ENCODE results near the gene FAM83F.
"Not testable (repeated sequence)": the region's sequence is repeated elsewhere in the genome, so short reads cannot be mapped to it uniquely, and the experiment has no call there.

The FAM83F gene

DNA sequence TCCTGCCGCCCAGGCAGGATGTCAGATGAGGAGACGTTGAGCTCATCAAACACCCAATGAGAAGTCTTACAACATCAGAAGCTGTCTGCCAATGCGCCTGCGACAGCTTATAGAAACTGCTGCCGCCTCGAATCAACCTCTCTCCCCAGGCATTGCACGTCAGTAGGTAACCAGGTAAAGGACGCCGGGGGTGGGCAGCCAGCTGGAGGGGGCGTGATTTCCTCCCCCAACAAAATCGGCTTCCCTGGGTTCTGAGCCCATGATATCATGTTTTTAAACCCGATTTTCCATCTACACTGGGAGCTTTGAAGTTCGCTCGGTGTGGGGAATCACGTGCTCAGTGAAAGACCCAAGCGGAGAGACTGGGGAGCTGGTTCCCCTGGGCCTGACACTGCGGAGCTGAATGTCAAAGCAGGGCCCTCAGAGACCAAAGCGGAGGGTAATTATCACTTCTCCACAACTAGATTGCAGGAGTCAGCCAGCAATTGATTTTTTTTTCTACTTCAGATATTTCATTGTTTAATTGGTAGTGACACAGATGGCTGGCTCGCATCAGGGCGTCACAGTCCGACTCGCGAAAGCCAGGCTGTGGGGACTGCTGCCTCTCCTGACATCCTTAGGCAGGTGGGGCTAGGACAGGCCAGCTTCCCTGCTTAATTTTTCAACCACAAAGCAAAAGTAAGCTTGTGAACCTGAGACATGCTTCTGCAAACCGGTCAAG, 15.4 kb downstream of the FAM83F start:
- peak overlapping the region; percentile 43 for H3K27ac Mint-ChIP-seq
- no peaks in the 10 kb centered on the region for H3K27me3 Mint-ChIP-seq
- peak overlapping the region; percentile 61 for H3K4me3 Mint-ChIP-seq
- no peaks in the 10 kb centered on the region for H3K9me3 Mint-ChIP-seq (ENCODE audit: low read depth)
- H3K4me1 Mint-ChIP-seq (ENCODE audit: low read depth) = peaks cover 13% of the 10 kb centered on the region
- no peaks in the 10 kb centered on the region for H3K36me3 Mint-ChIP-seq

DNA sequence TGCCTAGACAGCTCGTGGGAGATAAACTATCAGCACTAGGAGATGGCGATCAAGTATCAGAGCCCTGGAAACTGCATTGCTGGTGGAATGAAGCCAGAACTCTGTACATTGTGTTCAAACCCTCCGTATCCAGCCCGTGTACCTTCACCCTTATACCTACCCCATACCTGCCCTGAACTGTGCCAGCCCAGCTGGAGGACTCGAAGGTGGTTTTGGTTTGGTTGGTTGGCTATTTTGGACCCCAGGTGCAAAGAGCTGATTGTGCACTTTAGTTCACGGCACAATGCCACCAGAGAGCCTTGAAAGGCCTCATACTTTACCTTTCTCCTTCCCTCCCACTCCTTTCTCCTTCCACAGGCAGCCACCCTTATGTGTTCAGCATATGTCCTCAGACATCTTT, 16.0 kb downstream of the FAM83F start:
- H3K27me3 Mint-ChIP-seq = no peaks in the 10 kb centered on the region
- H3K27ac Mint-ChIP-seq = no peak overlapping the region
- H3K4me3 Mint-ChIP-seq = no peak overlapping the region

DNA sequence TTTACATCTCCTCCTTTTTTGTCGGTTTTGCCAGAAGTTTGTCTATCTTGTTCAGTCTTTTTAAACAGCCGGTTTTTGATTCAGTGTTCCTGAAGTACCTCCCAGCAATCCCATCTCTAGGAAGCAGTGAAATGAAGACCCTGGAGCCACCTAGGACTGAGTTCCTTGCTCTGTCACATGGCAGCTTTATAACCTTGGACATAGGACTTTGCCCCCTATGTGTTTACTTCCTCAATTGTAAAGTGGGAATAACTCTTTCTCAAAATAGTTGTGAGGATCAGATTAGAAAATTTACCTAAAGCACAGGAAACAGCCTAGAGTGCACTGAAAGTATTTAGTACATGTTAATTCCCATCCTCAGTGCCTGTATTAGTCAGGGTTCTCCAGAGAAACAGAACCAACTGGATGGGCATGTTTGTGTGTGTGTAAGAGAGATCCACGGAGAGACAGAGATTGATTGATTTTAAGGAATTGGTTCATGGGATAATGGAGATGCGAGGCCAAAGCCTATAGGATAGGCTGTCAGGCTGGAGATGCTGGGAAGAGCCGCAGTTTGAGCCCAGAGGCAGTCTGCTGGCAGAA, 20.0 kb downstream of the FAM83F start:
- Mint-ChIP-seq H3K36me3 (no peaks in the 10 kb centered on the region), H3K4me1 (ENCODE audit: low read depth) (peaks cover 5% of the 10 kb centered on the region), H3K4me3 (no peak overlapping the region), H3K27me3 (no peaks in the 10 kb centered on the region), H3K9me3 (ENCODE audit: low read depth) (no peaks in the 10 kb centered on the region), H3K27ac (peak overlapping the region; percentile 17)

More for the DNA sequence above, 16.0 kb downstream of the FAM83F start:
- H3K4me1 Mint-ChIP-seq (ENCODE audit: low read depth) = peaks cover 13% of the 10 kb centered on the region
- H3K9me3 Mint-ChIP-seq (ENCODE audit: low read depth) = no peaks in the 10 kb centered on the region
- H3K36me3 Mint-ChIP-seq = no peaks in the 10 kb centered on the region

DNA sequence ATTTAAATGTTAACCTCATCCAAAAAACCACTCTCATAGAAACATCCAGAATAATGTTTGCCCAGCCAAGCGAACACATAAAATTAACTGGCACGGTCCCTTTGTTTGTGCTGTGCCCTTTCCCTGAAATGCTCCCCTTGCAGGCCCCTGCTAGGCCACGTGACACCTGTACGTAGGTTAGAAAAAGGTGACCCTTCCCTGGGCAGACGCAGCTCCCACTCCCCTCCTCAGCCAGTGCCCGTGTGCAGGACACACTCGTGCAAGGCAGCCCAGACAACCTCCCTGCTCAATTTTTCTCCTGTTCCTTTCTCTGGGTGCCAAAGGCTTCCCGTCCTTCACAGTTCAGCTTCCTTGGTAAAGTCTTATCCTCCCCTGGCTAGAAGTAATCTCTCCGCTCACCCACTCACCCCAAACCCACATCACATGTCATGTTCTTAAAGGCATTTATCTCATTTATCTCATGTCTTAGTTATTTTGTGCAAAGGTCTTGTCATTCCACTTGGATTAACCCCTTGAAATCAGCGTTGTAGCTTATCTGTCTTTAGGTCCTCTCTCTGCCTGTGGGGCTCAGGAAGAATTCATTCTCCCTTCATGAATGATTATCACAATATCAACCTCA, 20.7 kb downstream of the FAM83F start:
- Mint-ChIP-seq H3K9me3 (ENCODE audit: low read depth) (no peaks in the 10 kb centered on the region), H3K27ac (no peak overlapping the region), H3K27me3 (no peaks in the 10 kb centered on the region), H3K36me3 (no peaks in the 10 kb centered on the region), H3K4me3 (no peak overlapping the region), H3K4me1 (ENCODE audit: low read depth) (peaks cover 1% of the 10 kb centered on the region)

GRCh38 chr22:40018051-40018450, 23.3 kb downstream of the FAM83F start:
- Mint-ChIP-seq H3K27ac (no peak overlapping the region), H3K9me3 (ENCODE audit: low read depth) (no peaks in the 10 kb centered on the region), H3K36me3 (no peaks in the 10 kb centered on the region), H3K4me1 (ENCODE audit: low read depth) (no peaks in the 10 kb centered on the region), H3K4me3 (no peak overlapping the region), H3K27me3 (no peaks in the 10 kb centered on the region)

DNA sequence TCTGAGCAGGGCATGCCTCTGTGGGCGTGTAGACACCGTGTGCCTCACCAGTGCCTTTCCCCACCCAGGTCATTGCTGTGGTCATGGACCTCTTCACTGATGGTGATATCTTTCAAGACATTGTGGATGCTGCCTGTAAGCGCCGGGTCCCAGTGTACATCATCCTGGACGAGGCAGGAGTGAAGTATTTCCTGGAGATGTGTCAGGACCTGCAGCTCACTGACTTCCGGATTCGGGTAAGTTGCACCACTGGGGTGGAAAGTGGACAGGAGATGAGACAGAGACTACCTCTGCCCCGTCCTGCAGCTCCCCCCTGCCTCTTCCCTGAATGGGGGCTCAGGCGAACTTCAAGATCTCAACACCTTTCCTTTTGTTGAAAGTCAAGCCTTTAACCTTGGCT, 24.3 kb downstream of the FAM83F start:
- H3K27ac Mint-ChIP-seq = no peak overlapping the region
- H3K9me3 Mint-ChIP-seq (ENCODE audit: low read depth) = no peaks in the 10 kb centered on the region
- H3K4me3 Mint-ChIP-seq = no peak overlapping the region
- H3K27me3 Mint-ChIP-seq = no peaks in the 10 kb centered on the region
- H3K4me1 Mint-ChIP-seq (ENCODE audit: low read depth) = no peaks in the 10 kb centered on the region
- no peaks in the 10 kb centered on the region for H3K36me3 Mint-ChIP-seq

- Mint-ChIP-seq H3K36me3 (no peaks in the 10 kb centered on the region), H3K27ac (no peak overlapping the region), H3K9me3 (ENCODE audit: low read depth) (no peaks in the 10 kb centered on the region), H3K4me1 (ENCODE audit: low read depth) (no peaks in the 10 kb centered on the region), H3K27me3 (no peaks in the 10 kb centered on the region), H3K4me3 (no peak overlapping the region)
These were observed 26.2 kb downstream of the FAM83F start for GRCh38 chr22:40020956-40021355.

- no peaks in the 10 kb centered on the region for H3K27me3 Mint-ChIP-seq
- H3K27ac Mint-ChIP-seq = no peak overlapping the region
- H3K4me3 Mint-ChIP-seq = no peak overlapping the region
- no peaks in the 10 kb centered on the region for H3K9me3 Mint-ChIP-seq (ENCODE audit: low read depth)
- no peaks in the 10 kb centered on the region for H3K4me1 Mint-ChIP-seq (ENCODE audit: low read depth)
- no peaks in the 10 kb centered on the region for H3K36me3 Mint-ChIP-seq
These were observed 26.7 kb downstream of the FAM83F start for GRCh38 chr22:40021401-40022000.

DNA sequence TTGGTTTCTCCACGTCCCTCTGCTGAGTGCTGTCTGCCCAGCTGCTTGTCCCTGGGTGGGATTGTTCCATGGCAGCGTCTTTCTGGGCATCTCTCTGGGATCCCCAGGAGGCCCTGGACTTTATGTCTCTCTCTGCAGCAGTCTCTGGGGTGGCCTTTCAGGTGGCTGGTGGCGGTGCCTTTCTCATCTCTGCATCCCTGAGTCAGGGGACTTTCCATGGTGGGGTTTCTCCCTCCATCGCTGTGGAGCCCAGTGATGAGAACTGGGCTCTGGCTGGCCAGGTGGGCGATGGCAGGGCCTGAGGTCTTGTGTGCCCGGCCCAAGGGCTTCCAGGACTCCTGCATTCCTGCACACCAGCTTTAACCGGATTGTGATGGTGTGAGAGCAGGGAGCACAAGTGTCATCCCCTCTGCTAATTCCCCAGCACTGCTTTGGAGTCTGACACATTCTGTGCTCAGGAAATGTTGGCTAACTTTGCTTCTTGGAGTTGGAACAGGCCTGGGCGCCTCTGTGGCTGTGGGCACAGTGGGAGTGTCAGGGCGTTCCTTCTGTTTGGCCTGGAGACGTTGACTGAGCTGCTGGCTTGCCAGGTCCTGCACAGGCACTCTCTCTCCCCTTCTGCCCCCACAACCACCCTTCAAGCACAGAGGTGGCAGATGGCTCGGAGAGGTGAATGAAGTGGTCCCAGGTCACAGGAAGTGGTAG, 27.9 kb downstream of the FAM83F start:
- Mint-ChIP-seq H3K36me3 (no peaks in the 10 kb centered on the region), H3K27me3 (no peaks in the 10 kb centered on the region), H3K27ac (no peak overlapping the region), H3K9me3 (ENCODE audit: low read depth) (no peaks in the 10 kb centered on the region), H3K4me1 (ENCODE audit: low read depth) (no peaks in the 10 kb centered on the region), H3K4me3 (no peak overlapping the region)

- no peaks in the 10 kb centered on the region for H3K9me3 Mint-ChIP-seq (ENCODE audit: low read depth)
- H3K36me3 Mint-ChIP-seq = no peaks in the 10 kb centered on the region
- H3K27me3 Mint-ChIP-seq = no peaks in the 10 kb centered on the region
- H3K27ac Mint-ChIP-seq = no peak overlapping the region
- H3K4me3 Mint-ChIP-seq = no peak overlapping the region
- H3K4me1 Mint-ChIP-seq (ENCODE audit: low read depth) = no peaks in the 10 kb centered on the region
These were observed 28.6 kb downstream of the FAM83F start for GRCh38 chr22:40023341-40023841.

- H3K27me3 Mint-ChIP-seq = no peaks in the 10 kb centered on the region
- H3K4me1 Mint-ChIP-seq (ENCODE audit: low read depth) = no peaks in the 10 kb centered on the region
- H3K36me3 Mint-ChIP-seq = no peaks in the 10 kb centered on the region
- H3K9me3 Mint-ChIP-seq (ENCODE audit: low read depth) = no peaks in the 10 kb centered on the region
- no peak overlapping the region for H3K27ac Mint-ChIP-seq
- no peak overlapping the region for H3K4me3 Mint-ChIP-seq
These were observed 29.7 kb downstream of the FAM83F start for GRCh38 chr22:40024201-40025061.

DNA sequence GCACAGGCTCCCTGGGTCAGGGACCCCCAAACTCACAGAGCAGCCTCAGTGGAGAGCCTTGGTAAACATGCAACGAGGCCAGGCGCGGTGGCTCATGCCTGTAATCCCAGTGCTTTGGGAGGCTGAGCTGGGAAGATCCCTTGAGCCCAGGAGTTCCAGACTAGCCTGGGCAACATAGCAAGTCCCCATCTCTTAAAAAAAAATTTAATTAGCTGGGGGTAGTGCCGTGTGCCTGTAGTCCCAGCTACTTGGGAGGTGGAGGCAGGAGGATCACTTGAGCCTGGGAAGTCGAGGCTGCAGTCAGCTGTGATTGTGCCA, 30.3 kb downstream of the FAM83F start:
- H3K27me3 Mint-ChIP-seq; H3K4me3 Mint-ChIP-seq; H3K4me1 Mint-ChIP-seq (ENCODE audit: low read depth): not testable (repeated sequence)

DNA sequence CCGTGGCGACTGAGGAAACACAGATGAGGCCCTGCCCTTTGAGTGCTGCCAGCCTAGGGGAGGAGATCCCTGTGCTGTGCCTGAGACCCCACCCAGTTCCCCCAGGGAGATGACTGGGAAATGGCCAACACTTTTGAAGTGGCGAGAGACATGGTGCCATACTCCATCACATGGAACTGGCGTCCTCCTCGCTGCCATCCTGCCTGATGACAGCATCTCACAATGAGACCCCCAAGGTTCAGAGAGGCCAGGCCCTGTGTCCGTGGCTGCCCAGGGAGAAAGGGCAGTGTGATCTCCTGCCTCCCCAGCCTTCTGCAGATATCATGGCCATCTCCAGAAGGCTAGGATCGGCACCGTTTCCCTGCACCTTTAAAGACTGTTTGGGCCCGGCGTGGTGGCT, 31.1 kb downstream of the FAM83F start:
- Mint-ChIP-seq H3K4me1 (ENCODE audit: low read depth) (peaks cover 5% of the 10 kb centered on the region), H3K27me3 (no peaks in the 10 kb centered on the region), H3K36me3 (no peaks in the 10 kb centered on the region), H3K27ac (no peak overlapping the region), H3K4me3 (no peak overlapping the region), H3K9me3 (ENCODE audit: low read depth) (no peaks in the 10 kb centered on the region)

More for the DNA sequence above, 30.3 kb downstream of the FAM83F start:
- H3K27ac Mint-ChIP-seq; H3K9me3 Mint-ChIP-seq (ENCODE audit: low read depth); H3K36me3 Mint-ChIP-seq: not testable (repeated sequence)

- Mint-ChIP-seq H3K27me3 (no peaks in the 10 kb centered on the region), H3K4me1 (ENCODE audit: low read depth) (peaks cover 7% of the 10 kb centered on the region), H3K36me3 (no peaks in the 10 kb centered on the region), H3K27ac (no peak overlapping the region), H3K9me3 (ENCODE audit: low read depth) (no peaks in the 10 kb centered on the region), H3K4me3 (no peak overlapping the region)
These were observed 31.9 kb downstream of the FAM83F start for GRCh38 chr22:40026641-40027040.

Data from activated naive CD8-positive, alpha-beta T cell (primary cell).